KOPT-K1 (cell line): ENCODE measurements around the gene SCNN1B.

Experiments
- H3K27ac ChIP-seq: fragments of 200-600 bp; sonication (generic); 2 replicates; pipeline ENCODE4 v1.5.1; 2016; ENCODE audit warnings: antibody characterized with exemption, mild to moderate bottlenecking, low read depth, low read length; ENCODE audit not compliant: poor library complexity, severe bottlenecking
- H3K36me3 ChIP-seq: fragments of 200-600 bp; sonication (generic); 2 replicates; pipeline ENCODE4 v1.5.1; 2017; ENCODE audit warnings: antibody characterized with exemption, mild to moderate bottlenecking, low read length, moderate library complexity; ENCODE audit not compliant: insufficient read depth
- H3K9me3 ChIP-seq: fragments of 200-600 bp; sonication (generic); 2 replicates; pipeline ENCODE4 v1.5.1; 2017; ENCODE audit warnings: antibody characterized with exemption, low read length, mild to moderate bottlenecking; ENCODE audit not compliant: insufficient read depth, poor library complexity, severe bottlenecking

The SCNN1B gene

DNA sequence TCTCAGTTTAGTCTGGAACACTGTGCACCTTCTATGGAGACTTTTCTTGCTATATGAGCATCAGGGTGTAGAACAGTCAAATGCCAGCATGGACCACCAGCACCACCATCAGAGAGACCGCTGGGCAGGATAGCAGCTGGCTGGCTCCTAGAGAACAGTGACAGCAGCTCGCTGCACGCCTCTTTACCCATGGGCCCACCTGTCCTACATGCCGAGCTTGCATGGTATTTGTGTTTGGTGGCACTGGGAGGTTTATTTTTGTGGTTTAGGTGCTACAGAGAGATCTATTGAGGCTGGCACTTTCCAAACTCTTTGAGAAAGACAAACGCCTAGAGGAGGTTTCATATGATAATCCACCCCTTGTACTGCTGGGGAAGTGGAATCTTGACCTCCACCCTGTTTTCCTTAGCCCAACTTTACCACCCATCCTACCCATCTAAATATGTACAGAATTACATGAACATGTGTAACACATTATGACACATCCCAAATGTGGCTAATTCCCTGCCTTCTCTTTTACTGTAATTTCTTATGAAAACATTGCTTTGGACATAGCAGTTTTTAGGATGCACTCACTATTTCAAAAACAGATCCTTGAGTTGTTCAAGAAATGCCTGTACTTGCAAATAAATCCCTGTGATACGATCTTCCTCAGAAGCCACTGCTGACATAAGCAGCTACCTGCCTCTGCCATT, 104.6 kb downstream of the SCNN1B start:
- peaks cover 56% of the 10 kb centered on the region for H3K36me3 ChIP-seq
- H3K9me3 ChIP-seq: no peaks in the 10 kb centered on the region
- no peak overlapping the region for H3K27ac ChIP-seq

DNA sequence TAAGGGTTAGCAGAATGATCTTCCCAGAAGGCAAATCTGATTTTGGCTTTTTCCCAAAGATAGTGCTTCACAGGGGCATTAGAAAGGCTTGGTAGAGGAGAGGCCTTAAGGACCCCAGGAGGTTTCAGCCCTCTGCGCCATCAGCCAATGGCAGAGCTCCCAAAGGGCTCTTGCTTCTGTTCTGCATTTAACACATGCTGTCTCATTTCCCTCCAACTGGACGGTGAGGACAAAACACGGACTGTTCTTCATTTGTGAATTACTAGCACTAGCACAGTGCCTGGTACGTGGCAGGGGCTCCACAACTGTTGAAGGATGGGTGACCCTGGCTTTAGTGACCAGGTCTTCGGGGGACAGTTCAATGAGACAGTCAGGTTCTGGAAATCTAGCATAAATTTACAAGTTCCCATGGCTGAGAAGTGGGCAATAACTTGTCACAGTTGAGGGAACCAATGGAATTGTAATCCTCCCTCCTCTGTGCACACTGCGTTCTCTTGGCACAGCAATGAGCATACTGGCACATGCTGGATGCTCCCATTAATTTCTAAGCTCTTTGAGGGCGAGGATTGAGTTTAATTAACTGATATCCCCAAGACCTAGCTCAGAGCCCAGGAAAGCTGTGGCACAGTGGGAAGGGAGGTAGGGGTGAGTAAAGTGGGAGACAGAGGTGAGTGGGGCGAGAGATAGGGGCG, 105.5 kb downstream of the SCNN1B start:
- Histone ChIP-seq H3K9me3 (no peaks in the 10 kb centered on the region), H3K27ac (no peak overlapping the region), H3K36me3 (peaks cover 59% of the 10 kb centered on the region)

DNA sequence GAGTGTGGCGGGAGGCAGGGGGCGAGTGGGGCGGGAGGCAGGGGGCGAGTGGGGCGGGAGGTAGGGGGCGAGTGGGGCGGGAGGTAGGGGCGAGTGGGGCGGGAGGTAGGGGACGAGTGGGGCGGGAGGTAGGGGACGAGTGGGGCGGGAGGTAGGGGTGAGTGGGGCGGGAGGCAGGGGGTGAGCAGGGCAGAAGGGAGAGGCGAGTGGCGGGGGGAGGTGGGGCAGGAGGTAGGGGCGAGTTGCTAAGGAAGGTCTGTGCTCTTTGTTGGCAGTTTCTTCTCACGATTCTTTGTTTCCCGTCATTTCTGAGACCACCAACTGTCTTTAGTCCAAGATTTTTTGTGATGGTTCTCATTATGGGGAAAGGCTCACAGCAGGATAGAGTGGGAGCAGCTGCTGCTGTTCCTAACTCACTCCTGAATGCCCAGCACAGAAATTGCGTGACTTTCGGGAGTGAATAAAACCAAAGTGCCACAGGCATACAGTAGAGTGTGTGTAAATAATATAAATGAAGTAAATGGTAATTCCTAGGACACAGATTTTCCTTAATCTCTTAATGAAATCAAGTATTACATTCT, 106.2 kb downstream of the SCNN1B start:
- H3K27ac ChIP-seq: no peak overlapping the region
- H3K36me3 ChIP-seq: peaks cover 59% of the 10 kb centered on the region
- H3K9me3 ChIP-seq: no peaks in the 10 kb centered on the region

DNA sequence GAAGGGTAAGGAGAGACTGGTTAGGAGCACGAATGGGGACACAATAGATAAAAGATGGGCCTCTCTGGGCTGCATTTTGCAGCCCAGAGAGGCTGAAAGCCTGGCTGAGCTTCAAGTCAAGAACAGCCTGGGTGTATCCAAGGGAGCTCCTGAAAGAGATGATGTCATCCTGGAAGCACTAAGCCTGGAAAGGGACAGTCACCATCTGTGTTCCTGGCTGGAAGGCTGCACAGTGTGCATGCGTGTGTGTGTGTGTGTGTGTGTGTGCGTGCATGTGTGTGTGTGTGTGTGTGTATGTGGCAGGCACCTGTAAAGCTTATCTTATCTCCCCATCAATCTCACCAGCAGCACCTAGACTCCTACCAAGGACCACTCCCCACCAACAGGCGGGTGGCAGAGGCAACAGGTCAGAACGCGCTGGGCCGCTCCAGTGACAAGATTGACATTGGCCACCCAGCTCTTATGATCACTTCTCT, 106.8 kb downstream of the SCNN1B start:
- H3K27ac ChIP-seq: no peak overlapping the region
- H3K36me3 ChIP-seq: peaks cover 59% of the 10 kb centered on the region
- H3K9me3 ChIP-seq: no peaks in the 10 kb centered on the region

DNA sequence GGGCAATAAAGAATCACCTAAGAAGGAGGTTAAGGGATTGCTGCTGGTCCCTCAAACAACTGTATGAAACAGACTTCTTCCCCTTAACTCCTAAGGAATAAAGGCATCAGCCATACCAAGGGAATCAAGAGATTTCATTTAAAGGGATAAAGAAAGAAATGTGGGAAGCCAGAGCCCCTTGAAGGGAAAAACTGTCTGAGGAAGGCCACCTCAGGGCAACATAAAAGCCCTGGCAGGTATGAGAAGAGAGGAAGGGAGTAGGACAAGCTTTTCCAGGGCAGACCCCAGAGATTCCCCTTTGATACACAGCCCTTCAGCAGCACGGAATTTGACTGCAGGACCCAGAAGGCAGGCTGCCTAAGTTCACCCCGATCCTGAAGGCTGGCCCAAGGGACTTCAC, 107.4 kb downstream of the SCNN1B start:
- H3K27ac ChIP-seq: no peak overlapping the region
- H3K36me3 ChIP-seq: peaks cover 58% of the 10 kb centered on the region; the same call in 1 of the 2 replicates
- no peaks in the 10 kb centered on the region for H3K9me3 ChIP-seq

DNA sequence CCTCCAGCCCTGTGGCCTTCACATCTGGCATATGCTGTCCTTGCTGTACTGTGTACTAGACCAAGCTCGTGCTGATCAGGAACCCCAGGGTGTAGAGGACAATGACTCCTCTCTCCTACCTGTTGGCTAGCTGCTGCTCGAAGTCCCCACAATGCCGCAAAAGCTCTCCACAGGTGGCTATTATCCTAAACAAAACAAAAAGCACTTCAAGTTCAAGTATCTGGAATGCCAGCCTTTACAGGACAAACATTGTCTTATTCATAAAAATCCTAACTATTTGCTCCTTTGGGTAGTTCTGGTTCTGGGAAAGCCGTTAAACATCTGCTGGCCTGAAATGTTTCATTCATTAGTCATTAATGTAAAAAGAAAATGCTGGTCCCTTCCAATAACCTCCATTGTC, 108.1 kb downstream of the SCNN1B start:
- Histone ChIP-seq H3K36me3 (peaks cover 61% of the 10 kb centered on the region; the same call in 1 of the 2 replicates), H3K27ac (no peak overlapping the region), H3K9me3 (no peaks in the 10 kb centered on the region)

DNA sequence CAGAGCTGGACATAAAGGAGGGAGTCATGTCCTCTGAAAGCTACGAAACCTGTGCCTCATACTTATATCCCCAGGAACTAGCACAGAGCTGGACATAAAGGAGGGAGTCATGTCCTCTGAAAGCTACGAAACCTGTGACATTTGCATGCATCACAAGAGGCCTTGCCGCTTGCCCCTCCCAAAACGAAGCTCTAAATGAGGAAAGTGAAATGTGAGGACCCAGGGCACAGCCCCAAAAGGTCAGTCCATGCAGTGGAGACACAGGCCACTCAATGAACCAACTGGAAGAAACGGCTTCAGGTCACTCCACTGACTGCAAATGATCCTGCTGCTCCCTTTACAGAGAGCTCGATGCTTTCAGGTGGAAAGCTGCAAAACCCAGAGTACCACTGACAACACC, 112.6 kb downstream of the SCNN1B start:
- Histone ChIP-seq H3K27ac (no peak overlapping the region), H3K36me3 (peaks cover 62% of the 10 kb centered on the region)

DNA sequence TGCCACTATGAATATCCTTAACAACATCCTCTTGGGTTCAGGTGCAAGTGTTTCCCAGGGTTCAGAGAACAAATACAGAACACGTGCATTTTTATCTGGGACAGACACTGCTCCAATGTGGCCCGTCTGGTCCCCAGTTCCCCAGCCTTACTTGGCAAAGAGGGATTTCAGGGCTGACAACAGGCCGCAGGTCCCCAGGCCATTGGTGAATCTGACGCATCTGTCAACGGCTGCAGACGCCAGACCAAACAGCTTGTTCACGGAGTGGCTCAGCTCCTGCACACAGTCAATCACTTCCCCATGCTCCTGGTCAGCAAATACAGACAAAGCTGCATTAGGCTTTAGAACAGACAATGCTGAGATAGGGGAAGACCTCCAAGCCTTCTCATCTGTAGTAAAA, 114.7 kb downstream of the SCNN1B start:
- Histone ChIP-seq H3K27ac (no peak overlapping the region), H3K9me3 (no peaks in the 10 kb centered on the region), H3K36me3 (peaks cover 57% of the 10 kb centered on the region)

More for the DNA sequence above, 112.6 kb downstream of the SCNN1B start:
- no peaks in the 10 kb centered on the region for H3K9me3 ChIP-seq

DNA sequence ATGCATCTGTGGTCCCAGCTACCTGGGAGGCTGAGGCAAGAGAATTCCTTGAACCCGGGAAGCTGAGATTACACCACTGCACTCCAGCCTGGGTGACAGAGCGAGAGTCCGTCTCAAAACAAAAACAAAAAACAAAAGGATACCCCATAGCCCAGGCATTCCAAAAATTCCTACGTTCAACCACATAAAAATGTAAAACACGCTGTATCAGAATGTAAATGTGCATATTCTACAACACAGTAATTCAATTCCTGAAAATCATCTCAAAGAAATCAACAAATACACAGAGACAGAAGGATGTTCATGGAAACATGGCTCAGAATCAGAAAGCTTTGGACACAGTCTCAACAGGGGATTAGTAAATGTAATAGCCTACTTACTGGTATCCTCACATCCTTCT, 117.9 kb downstream of the SCNN1B start:
- peaks cover 33% of the 10 kb centered on the region for H3K36me3 ChIP-seq
- H3K9me3 ChIP-seq: no peaks in the 10 kb centered on the region
- no peak overlapping the region for H3K27ac ChIP-seq

DNA sequence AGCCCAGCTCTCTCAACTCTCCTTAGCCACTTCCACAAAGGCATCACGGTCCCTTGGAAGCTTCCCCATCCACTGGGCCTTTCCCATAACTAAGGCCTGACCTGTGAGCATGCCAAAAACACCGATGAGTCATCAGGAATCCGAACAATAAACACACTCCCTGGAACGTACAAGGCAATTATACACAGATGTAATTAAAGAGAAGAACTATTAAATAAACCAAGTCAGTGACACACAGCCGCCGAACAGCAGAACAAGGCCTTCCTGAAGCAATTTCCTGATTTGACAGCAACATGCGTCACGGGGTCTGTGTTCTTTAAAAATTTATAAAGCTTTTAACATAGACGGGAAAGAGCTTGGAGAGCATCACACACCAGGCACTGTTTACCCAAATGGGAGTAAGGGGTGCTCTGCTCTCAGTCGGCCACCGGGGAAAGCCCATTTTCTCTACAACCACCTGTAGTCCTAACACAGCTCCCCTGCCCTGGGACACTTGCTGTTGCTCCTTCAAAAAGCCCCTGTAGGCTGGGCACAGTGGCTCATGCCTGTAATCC, 121.5 kb downstream of the SCNN1B start:
- H3K27ac ChIP-seq: no peak overlapping the region
- H3K9me3 ChIP-seq: no peaks in the 10 kb centered on the region
- peaks cover 7% of the 10 kb centered on the region for H3K36me3 ChIP-seq

DNA sequence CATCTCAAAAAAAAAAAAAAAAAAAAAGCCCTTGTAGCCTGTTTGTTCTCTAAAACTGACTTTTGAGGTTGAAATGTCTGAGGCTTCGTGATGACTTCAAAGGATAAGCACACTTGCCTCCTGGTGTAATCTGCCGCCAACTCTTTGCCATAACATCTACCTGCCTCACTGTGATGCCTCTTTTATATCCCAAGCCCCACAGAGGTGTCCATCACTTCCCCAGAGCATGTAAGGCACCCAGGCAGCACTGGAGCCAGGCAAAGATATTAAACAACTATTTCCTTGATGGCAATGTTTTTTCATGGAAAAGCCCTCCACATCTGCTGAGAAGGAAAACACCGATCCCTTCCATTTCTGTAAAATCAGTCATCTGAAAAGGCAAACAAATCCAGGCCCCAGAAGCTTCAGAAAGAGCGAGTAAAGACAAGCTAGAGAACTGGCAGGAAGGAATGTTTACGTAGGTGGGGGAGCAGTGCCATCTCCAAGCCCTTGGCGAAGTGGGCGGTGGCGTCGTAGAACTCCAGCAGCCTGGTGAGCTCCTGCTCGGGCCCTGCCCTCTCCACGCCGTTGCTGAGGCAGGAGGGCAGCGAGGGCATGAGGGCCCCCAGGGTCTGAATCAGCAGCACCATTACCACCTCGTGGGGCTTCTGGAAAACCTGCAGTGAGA, 122.3 kb downstream of the SCNN1B start:
- Histone ChIP-seq H3K27ac (no peak overlapping the region), H3K9me3 (no peaks in the 10 kb centered on the region), H3K36me3 (peaks cover 12% of the 10 kb centered on the region)

DNA sequence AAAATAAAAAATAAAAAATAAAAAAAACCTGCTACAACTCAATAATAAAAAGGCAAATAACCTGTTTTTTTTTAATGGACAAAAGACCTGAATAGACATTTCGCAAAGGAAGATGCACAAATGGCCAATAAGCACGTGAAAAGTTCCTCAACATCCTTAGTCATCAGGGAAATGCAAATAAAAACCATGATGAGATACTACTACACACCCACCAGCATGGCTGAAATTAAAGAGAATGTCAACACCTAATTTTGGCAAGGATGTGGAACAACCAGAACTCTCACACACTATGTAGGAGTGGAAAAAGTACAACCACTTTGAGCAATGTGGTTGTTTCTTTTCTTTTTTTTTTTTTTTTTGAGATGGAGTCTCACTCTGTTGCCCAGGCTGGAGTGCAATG, 126.2 kb downstream of the SCNN1B start:
- H3K9me3 ChIP-seq: no peaks in the 10 kb centered on the region
- no peak overlapping the region for H3K27ac ChIP-seq
- peaks cover 28% of the 10 kb centered on the region for H3K36me3 ChIP-seq
